MM.1S (cell line): ENCODE measurements around the gene DIS3L2.

Experiments
- DNase-seq: peaks from one replicate; pipeline ENCODE4 v3.0.0-alpha.2; 2015
- H2AFZ ChIP-seq: fragments of 300-600 bp; sonication (generic); 2 replicates; pipeline ENCODE4 v1.6.0; 2016; ENCODE audit warnings: antibody characterized with exemption, low read length
- H3F3A ChIP-seq: fragments of 300-600 bp; sonication (generic); 2 replicates; pipeline ENCODE4 v1.6.1; 2016; ENCODE audit warnings: mild to moderate bottlenecking, antibody characterized with exemption, low read length, moderate library complexity, mixed read lengths; ENCODE audit not compliant: insufficient read depth
- H3K27ac ChIP-seq: fragments of 300-600 bp; sonication (generic); 2 replicates; pipeline ENCODE4 v1.5.1; 2016; ENCODE audit warnings: mild to moderate bottlenecking, low read length
- H3K27me3 ChIP-seq: fragments of 300-600 bp; sonication (generic); replicated peaks from 2 replicates; pipeline ENCODE4 v1.6.0; 2016; ENCODE audit warnings: low read length; ENCODE audit not compliant: insufficient read depth
- H3K36me3 ChIP-seq: fragments of 300-600 bp; sonication (generic); replicated peaks from 2 replicates; pipeline ENCODE4 v1.6.1; 2016; ENCODE audit warnings: mild to moderate bottlenecking, low read length, mixed read lengths; ENCODE audit not compliant: insufficient read depth
- H3K4me1 ChIP-seq: fragments of 300-600 bp; sonication (generic); 2 replicates; pipeline ENCODE4 v1.6.1; 2016; ENCODE audit warnings: low read length, mixed read lengths
- H3K4me2 ChIP-seq: fragments of 300-600 bp; sonication (generic); 2 replicates; pipeline ENCODE4 v1.6.0; 2016; ENCODE audit warnings: low read depth, low read length
- H3K4me3 ChIP-seq: fragments of 300-600 bp; sonication (generic); 2 replicates; pipeline ENCODE4 v1.5.1; 2016; ENCODE audit warnings: low read length, mixed read lengths
- H3K79me2 ChIP-seq: fragments of 300-600 bp; sonication (generic); 2 replicates; pipeline ENCODE4 v1.6.1; 2016; ENCODE audit warnings: mixed run types, low read length, mixed read lengths
- H3K9ac ChIP-seq: fragments of 300-600 bp; sonication (generic); 2 replicates; pipeline ENCODE4 v1.6.1; 2016; ENCODE audit warnings: low read length, mixed read lengths
- H3K9me2 ChIP-seq: fragments of 300-600 bp; sonication (generic); replicated peaks from 2 replicates; pipeline ENCODE4 v1.6.1; 2016; ENCODE audit warnings: mild to moderate bottlenecking, low read length, mixed read lengths; ENCODE audit not compliant: insufficient read depth
- H3K9me3 ChIP-seq: fragments of 300-600 bp; sonication (generic); replicated peaks from 2 replicates; pipeline ENCODE4 v1.6.1; 2016; ENCODE audit warnings: mild to moderate bottlenecking, low read length, mixed read lengths; ENCODE audit not compliant: insufficient read depth
- H4K20me1 ChIP-seq: fragments of 300-600 bp; sonication (generic); 2 replicates; pipeline ENCODE4 v1.6.1; 2016; ENCODE audit warnings: mild to moderate bottlenecking, low read length, moderate library complexity, mixed read lengths; ENCODE audit not compliant: insufficient read depth
- CTCF ChIP-seq: fragments of 300-600 bp; sonication (generic); IDR thresholded peaks from 2 replicates; pipeline ENCODE4 v1.5.1; 2016; ENCODE audit warnings: antibody characterized with exemption, low read length, mixed read lengths
- EZH2 ChIP-seq: fragments of 300-600 bp; sonication (generic); optimal IDR thresholded peaks from 2 replicates; pipeline ENCODE3; 2017; ENCODE audit warnings: low read depth, mild to moderate bottlenecking, antibody characterized with exemption, low read length, mixed read lengths
- EZH2phosphoT487 ChIP-seq: fragments of 300-600 bp; sonication (generic); IDR thresholded peaks from 2 replicates; pipeline ENCODE4 v1.6.1; 2018; ENCODE audit warnings: antibody characterized with exemption, low read length

Gene DIS3L2

GRCh38 chr2:232231554-232231953 is 270.0 kb downstream of the DIS3L2 start:
- no peaks in the 10 kb centered on the region for H3K9me2 ChIP-seq
- H3K4me1 ChIP-seq, result peaks cover 6% of the 10 kb centered on the region; the same call in 1 of the 2 replicates
- no peaks in the 10 kb centered on the region for H4K20me1 ChIP-seq
- H3K79me2 ChIP-seq, result no peaks in the 10 kb centered on the region
- no peak overlapping the region for H3K9ac ChIP-seq
- H3K27me3 ChIP-seq, result no peaks in the 10 kb centered on the region
- no peak for DNase-seq
- TF ChIP-seq EZH2 (no peak), EZH2phosphoT487 (no peak), CTCF (no peak)
- H3K9me3 ChIP-seq, result no peaks in the 10 kb centered on the region
- H3K36me3 ChIP-seq, result no peaks in the 10 kb centered on the region
- no peak overlapping the region for H3K4me2 ChIP-seq
- no peak overlapping the region for H3K4me3 ChIP-seq
- no peak overlapping the region for H2AFZ ChIP-seq
- H3F3A ChIP-seq, result no peaks in the 10 kb centered on the region
- no peak overlapping the region for H3K27ac ChIP-seq

DNA sequence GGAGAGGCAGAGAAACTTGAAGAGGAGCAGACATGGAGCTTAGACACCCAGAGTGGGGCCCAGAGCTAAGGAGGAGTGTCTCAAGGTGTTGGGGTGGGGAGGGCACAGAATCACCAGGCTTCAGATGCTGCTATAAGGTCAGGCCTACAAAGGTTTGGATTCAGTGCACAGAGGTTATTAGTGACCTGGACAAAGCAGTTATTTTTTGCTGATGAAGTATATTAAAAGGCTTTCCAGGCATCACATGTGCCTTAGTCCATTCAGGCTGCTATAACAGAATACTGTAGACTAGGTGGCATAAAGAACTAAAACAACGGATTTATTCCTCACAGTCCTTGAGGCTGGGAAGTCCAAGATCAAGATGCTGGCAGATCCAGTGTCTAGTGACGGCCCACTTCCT is 271.4 kb downstream of the DIS3L2 start:
- Histone ChIP-seq H2AFZ (no peak overlapping the region), H3F3A (no peaks in the 10 kb centered on the region), H3K9me2 (no peaks in the 10 kb centered on the region), H3K27ac (no peak overlapping the region), H3K79me2 (no peaks in the 10 kb centered on the region), H3K4me2 (no peak overlapping the region), H3K27me3 (no peaks in the 10 kb centered on the region), H4K20me1 (no peaks in the 10 kb centered on the region), H3K9me3 (no peaks in the 10 kb centered on the region), H3K9ac (no peak overlapping the region), H3K4me3 (no peak overlapping the region), H3K36me3 (no peaks in the 10 kb centered on the region), H3K4me1 (peaks cover 6% of the 10 kb centered on the region; the same call in 1 of the 2 replicates)
- no peak for DNase-seq
- TF ChIP-seq CTCF (no peak), EZH2phosphoT487 (no peak), EZH2 (no peak)

DNA sequence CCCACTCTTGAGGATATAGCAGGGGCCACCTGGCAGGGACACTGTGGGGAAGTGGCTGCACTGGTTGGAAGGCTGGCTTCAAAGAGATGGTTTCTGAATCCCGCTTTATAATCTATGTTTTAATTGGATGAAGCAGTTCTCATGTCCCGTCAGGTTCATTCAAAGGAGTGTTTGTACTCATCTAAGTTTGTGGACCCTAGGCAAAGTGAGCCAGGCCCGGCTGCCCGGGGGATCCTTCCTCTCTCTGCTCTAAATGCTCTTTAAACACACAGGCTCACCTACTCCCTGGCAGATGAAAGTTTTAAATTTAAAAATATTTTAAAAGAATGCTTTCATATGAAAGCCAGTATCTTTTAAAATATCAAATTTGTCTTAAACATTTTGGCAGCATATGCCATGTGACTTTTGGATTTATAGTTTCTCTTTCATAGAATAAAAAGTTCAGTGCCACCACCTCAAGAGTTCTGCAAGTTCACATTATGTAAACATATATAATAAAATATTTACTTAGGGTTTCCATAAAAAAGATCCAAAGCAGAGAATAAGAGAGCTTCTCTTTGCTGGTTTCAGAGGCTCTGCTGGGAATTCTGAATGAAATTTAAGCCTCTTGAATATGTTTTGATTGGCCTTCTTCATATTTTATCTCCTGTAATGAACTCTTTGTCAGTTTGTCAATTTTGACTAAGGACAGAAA is 273.6 kb downstream of the DIS3L2 start:
- Histone ChIP-seq H3K9me2 (no peaks in the 10 kb centered on the region), H3K79me2 (no peaks in the 10 kb centered on the region), H3F3A (no peaks in the 10 kb centered on the region), H3K36me3 (no peaks in the 10 kb centered on the region), H4K20me1 (no peaks in the 10 kb centered on the region), H3K27ac (no peak overlapping the region), H3K9ac (no peak overlapping the region), H3K9me3 (no peaks in the 10 kb centered on the region), H3K4me3 (no peak overlapping the region), H3K4me1 (peaks cover 6% of the 10 kb centered on the region; the same call in 1 of the 2 replicates), H3K27me3 (no peaks in the 10 kb centered on the region), H2AFZ (no peak overlapping the region), H3K4me2 (no peak overlapping the region)
- TF ChIP-seq EZH2phosphoT487 (no peak), EZH2 (no peak), CTCF (no peak)
- DNase-seq, result no peak
